ENCODE measurements around the gene RPP25L.

GRCh38 chr9:34656992-34657391 lies 45.1 kb upstream of the RPP25L start:
- TF ChIP-seq, protein P1, sequence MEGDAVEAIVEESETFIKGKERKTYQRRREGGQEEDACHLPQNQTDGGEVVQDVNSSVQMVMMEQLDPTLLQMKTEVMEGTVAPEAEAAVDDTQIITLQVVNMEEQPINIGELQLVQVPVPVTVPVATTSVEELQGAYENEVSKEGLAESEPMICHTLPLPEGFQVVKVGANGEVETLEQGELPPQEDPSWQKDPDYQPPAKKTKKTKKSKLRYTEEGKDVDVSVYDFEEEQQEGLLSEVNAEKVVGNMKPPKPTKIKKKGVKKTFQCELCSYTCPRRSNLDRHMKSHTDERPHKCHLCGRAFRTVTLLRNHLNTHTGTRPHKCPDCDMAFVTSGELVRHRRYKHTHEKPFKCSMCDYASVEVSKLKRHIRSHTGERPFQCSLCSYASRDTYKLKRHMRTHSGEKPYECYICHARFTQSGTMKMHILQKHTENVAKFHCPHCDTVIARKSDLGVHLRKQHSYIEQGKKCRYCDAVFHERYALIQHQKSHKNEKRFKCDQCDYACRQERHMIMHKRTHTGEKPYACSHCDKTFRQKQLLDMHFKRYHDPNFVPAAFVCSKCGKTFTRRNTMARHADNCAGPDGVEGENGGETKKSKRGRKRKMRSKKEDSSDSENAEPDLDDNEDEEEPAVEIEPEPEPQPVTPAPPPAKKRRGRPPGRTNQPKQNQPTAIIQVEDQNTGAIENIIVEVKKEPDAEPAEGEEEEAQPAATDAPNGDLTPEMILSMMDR (IDR thresholded peaks at IDR 0.05; ENCODE audit: low read depth, low read length, poor library complexity, severe bottlenecking), result no peak
- TF ChIP-seq EZH2phosphoT487 (IDR thresholded peaks at IDR 0.05; ENCODE audit: borderline replicate concordance, low read length), result no peak
